ENCODE measurements around the gene DNASE2.
A peak's percentile ranks its signal among the peaks of the same experiment; 100 is the strongest.

DNASE2 gene

DNA sequence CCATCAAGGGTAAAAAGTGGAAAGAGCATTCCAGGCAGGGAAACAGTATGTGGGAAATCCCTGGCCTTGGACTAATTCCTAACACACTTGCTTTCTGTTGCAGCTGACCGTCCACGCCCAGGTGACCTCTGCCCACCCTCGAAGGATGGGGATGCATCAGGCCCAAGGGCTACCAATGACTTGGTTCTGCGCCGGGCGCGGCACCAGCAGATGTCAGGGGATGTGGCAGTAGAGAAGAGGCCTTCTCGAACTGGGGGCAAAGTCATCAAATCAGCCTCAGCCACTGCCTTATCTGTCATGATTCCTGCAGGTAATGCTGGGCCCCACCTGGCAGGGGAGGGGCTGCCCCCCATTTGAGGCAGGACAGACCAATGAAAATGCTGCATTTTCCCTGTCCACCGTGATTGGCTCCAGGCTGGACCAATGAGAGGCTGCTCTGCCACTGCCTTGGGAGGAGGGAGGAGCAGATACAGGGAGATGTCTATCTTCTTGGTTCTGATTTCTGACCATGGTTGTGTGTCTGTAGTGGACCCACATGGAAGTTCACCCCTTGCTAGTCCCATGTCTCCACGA, 12.6 kb downstream of the DNASE2 start:
- no peak for DNase-seq (ENCODE audit: low read depth, low spot score)
- TF ChIP-seq, protein P1, sequence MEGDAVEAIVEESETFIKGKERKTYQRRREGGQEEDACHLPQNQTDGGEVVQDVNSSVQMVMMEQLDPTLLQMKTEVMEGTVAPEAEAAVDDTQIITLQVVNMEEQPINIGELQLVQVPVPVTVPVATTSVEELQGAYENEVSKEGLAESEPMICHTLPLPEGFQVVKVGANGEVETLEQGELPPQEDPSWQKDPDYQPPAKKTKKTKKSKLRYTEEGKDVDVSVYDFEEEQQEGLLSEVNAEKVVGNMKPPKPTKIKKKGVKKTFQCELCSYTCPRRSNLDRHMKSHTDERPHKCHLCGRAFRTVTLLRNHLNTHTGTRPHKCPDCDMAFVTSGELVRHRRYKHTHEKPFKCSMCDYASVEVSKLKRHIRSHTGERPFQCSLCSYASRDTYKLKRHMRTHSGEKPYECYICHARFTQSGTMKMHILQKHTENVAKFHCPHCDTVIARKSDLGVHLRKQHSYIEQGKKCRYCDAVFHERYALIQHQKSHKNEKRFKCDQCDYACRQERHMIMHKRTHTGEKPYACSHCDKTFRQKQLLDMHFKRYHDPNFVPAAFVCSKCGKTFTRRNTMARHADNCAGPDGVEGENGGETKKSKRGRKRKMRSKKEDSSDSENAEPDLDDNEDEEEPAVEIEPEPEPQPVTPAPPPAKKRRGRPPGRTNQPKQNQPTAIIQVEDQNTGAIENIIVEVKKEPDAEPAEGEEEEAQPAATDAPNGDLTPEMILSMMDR (IDR thresholded peaks at IDR 0.05; ENCODE audit: low read depth, low read length), result no peak
- H3K4me3 ChIP-seq (ENCODE audit: low read depth, low read length), result no peak overlapping the region
- in situ Hi-C loops (cut with HindIII; ENCODE audit: low sequenced_read_pairs), result no loop called here

DNA sequence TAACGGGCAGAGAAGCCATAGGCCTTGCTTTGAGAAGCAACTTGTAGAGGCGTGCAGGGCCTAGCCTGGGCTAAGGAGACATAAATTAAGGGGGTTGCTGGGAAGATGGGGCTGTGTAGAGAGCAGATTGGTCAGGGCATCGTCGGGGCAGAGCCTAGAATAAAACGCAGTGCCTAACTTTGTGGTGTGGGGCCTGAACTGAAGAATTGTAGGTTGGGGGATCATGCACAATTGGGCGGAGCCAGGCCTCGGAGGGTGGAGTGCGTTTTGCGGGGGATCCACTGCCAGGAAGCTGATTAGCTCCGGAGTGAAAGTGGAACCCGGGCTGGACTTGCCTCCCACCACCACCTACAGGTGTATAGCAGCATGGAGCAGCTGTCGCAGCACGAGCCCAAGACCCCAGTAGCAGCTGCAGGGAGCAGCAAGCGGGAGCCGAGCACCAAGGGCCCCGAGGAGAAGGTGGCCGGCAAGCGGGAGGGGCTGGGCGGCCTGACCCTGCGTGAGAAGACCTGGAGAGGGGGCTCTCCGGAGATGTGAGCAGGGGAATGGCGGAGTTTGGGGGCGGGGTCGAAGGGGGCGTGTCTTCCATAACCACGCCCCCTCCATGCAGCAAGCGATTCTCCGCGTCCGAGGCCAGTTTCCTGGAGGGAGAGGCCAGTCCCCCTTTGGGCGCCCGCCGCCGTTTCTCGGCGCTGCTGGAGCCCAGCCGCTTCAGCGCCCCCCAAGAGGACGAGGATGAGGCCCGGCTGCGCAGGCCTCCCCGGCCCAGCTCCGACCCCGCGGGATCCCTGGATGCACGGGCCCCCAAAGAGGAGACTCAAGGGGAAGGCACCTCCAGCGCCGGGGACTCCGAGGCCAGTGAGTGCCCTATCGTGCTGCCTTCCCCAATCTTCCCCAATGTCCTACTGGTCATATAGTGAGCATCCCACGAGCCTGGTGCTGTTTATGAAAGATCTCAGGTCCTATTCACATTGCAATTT, 13.8 kb downstream of the DNASE2 start:
- in situ Hi-C loops (cut with HindIII; ENCODE audit: low sequenced_read_pairs), result no loop called here
- TF ChIP-seq, protein P1 (IDR thresholded peaks at IDR 0.05; ENCODE audit: low read depth, low read length), result no peak
- DNase-seq (ENCODE audit: low read depth, low spot score), result peak; percentile 42
- H3K4me3 ChIP-seq (ENCODE audit: low read depth, low read length), result peak overlapping the region; percentile 26

GRCh38 chr19:12866416-12867119, 14.7 kb downstream of the DNASE2 start:
- no peak overlapping the region for H3K4me3 ChIP-seq (ENCODE audit: low read depth, low read length)
- in situ Hi-C loops (cut with HindIII; ENCODE audit: low sequenced_read_pairs), result no loop called here
- TF ChIP-seq, protein P1 (IDR thresholded peaks at IDR 0.05; ENCODE audit: low read depth, low read length), result no peak
- no peak for DNase-seq (ENCODE audit: low read depth, low spot score)

GRCh38 chr19:12865746-12866415, 15.4 kb downstream of the DNASE2 start:
- TF ChIP-seq, protein P1 (IDR thresholded peaks at IDR 0.05; ENCODE audit: low read depth, low read length), result no peak
- in situ Hi-C loops (cut with HindIII; ENCODE audit: low sequenced_read_pairs), result no loop called here
- H3K4me3 ChIP-seq (ENCODE audit: low read depth, low read length), result no peak overlapping the region
- no peak for DNase-seq (ENCODE audit: low read depth, low spot score)

DNA sequence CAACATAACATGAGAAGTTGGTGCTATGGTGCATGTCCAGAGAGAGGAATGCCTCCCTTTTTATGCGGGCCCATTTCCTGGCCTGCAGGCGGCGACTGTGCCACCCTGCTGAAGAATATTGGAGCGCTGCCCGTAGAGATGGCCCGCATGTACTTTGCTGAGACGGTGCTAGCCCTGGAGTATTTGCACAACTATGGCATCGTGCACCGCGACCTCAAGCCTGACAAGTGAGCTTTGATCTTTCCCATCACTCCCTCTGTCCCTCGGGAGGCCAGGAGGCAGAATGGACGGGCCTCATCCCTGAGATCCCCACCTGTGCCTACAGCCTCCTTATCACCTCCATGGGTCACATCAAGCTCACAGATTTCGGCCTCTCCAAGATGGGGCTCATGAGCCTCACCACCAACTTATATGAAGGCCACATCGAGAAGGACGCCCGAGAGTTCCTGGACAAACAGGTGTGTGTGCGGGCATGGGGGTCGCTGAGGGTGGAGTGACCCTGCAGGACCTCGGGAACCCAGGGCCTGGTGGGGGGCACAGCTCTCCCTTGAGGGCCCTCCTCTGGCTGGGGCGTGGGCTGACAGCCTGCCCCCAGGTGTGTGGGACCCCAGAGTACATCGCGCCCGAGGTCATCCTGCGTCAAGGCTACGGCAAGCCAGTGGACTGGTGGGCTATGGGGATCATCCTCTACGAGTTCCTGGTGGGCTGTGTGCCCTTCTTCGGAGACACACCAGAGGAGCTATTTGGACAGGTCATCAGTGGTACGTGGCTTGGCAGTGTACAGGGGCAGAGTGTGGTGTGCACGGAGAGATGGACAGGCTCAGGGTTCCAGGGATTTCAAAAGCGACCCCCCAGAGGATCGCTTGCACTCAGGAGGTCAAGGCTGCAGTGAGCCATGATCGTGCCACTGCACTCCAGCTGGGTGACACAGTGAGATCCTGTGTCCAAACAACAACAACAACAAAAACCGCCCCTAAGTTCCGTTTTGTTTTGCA, 16.2 kb downstream of the DNASE2 start:
- TF ChIP-seq, protein P1 (IDR thresholded peaks at IDR 0.05; ENCODE audit: low read depth, low read length), result no peak
- in situ Hi-C loops (cut with HindIII; ENCODE audit: low sequenced_read_pairs), result no loop called here
- H3K4me3 ChIP-seq (ENCODE audit: low read depth, low read length), result no peak overlapping the region
- no peak for DNase-seq (ENCODE audit: low read depth, low spot score)
